Lower leg skin (tissue), 3 donors: ENCODE data around the gene RERE.

Experiments
- POLR2A ChIP-seq, 2 donors: fragments of 450-650 bp; IDR thresholded peaks; one replicate each; pipeline ENCODE4 v1.6.1; 2016 to 2017; ENCODE audit warnings: antibody characterized with exemption in 2 of 2, mild to moderate bottlenecking in 1 of 2, moderate library complexity in 1 of 2
- TF ChIP-seq, protein P1 (sequence below), 3 donors: fragments of 450-650 bp; IDR thresholded peaks; one replicate each; pipeline ENCODE4 v1.5.1; 2016; ENCODE audit warnings: antibody characterized with exemption in 3 of 3, mild to moderate bottlenecking in 3 of 3, moderate library complexity in 2 of 3

DNA sequence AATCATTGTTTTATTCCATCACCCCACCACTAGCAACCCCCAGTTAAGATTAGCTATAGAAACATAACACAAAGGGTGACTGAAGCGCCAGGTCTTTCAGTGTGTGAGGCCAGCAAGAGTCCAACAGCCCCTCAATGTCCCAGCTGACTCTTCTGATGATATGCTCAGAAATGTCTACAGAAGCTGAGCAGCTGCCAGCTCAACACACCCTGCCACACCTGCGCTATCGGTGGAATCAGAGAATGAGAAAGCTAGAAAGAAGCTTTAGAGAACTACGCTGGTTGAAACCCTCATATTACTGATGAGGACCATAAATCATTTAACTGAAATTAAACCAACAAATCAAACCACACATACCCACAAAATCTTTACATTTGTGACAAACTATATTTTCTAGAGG lies 383.3 kb downstream of the RERE start:
- no peak for TF ChIP-seq POLR2A (IDR thresholded peaks at IDR 0.05)
- TF ChIP-seq, protein P1, sequence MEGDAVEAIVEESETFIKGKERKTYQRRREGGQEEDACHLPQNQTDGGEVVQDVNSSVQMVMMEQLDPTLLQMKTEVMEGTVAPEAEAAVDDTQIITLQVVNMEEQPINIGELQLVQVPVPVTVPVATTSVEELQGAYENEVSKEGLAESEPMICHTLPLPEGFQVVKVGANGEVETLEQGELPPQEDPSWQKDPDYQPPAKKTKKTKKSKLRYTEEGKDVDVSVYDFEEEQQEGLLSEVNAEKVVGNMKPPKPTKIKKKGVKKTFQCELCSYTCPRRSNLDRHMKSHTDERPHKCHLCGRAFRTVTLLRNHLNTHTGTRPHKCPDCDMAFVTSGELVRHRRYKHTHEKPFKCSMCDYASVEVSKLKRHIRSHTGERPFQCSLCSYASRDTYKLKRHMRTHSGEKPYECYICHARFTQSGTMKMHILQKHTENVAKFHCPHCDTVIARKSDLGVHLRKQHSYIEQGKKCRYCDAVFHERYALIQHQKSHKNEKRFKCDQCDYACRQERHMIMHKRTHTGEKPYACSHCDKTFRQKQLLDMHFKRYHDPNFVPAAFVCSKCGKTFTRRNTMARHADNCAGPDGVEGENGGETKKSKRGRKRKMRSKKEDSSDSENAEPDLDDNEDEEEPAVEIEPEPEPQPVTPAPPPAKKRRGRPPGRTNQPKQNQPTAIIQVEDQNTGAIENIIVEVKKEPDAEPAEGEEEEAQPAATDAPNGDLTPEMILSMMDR (IDR thresholded peaks at IDR 0.05), result no peak
